Fibroblast of skin of right biceps (primary cell): ENCODE measurements around the gene CRYL1.

Experiments
- DNase-seq: peaks from one replicate; pipeline ENCODE4 v3.0.0-alpha.2; 2013

The CRYL1 gene

GRCh38 chr13:20526664-20527063 is 1.0 kb upstream of the CRYL1 start:
- DNase-seq, result peak; percentile 21

GRCh38 chr13:20525144-20525600 is 485 bp downstream of the CRYL1 start:
- peak; percentile 2 for DNase-seq

- DNase-seq, result no peak
Observed at GRCh38 chr13:20521364-20522115, 4.1 kb downstream of the CRYL1 start.

- DNase-seq, result peak; percentile 2
Observed at GRCh38 chr13:20519875-20520274, 5.8 kb downstream of the CRYL1 start.

- no peak for DNase-seq
Observed at GRCh38 chr13:20518660-20519100, 7.0 kb downstream of the CRYL1 start.

GRCh38 chr13:20514866-20515265 is 10.8 kb downstream of the CRYL1 start:
- peak; percentile 34 for DNase-seq

- no peak for DNase-seq
Observed at GRCh38 chr13:20513466-20513995, 12.1 kb downstream of the CRYL1 start.

- DNase-seq, result no peak
Observed at GRCh38 chr13:20512042-20512683, 13.5 kb downstream of the CRYL1 start.

- DNase-seq, result no peak
Observed at GRCh38 chr13:20506696-20507095, 19.0 kb downstream of the CRYL1 start.

GRCh38 chr13:20505405-20506366 is 20.0 kb downstream of the CRYL1 start:
- no peak for DNase-seq

- DNase-seq, result no peak
Observed at GRCh38 chr13:20503088-20504083, 22.3 kb downstream of the CRYL1 start.

- no peak for DNase-seq
Observed at GRCh38 chr13:20501592-20501991, 24.1 kb downstream of the CRYL1 start.

GRCh38 chr13:20501120-20501519 is 24.5 kb downstream of the CRYL1 start:
- DNase-seq, result no peak

GRCh38 chr13:20499986-20500385 is 25.7 kb downstream of the CRYL1 start:
- peak; percentile 25 for DNase-seq

- no peak for DNase-seq
Observed at GRCh38 chr13:20498659-20499058, 27.0 kb downstream of the CRYL1 start.

- no peak for DNase-seq
Observed at GRCh38 chr13:20498129-20498528, 27.5 kb downstream of the CRYL1 start.

- DNase-seq, result no peak
Observed at GRCh38 chr13:20497006-20497775, 28.5 kb downstream of the CRYL1 start.

- peak; percentile 60 for DNase-seq
Observed at GRCh38 chr13:20495087-20496023, 30.3 kb downstream of the CRYL1 start.

- no peak for DNase-seq
Observed at GRCh38 chr13:20494656-20495055, 31.0 kb downstream of the CRYL1 start.

- DNase-seq, result peak; percentile 54
Observed at GRCh38 chr13:20492641-20493040, 33.0 kb downstream of the CRYL1 start.
